B cell (primary cell): ENCODE data around the gene ANKDD1A. TPM values are rescaled to one million over a fixed set of nuclear protein-coding genes. Genes with fewer than 3 reads are reported as not detected.
A peak's percentile ranks its signal among the peaks of the same experiment; 100 is the strongest.

ENCODE experiments used
- ATAC-seq: fragments of 200-7000 bp; cut with Tn5 transposase; one replicate; pipeline ENCODE4 v1.10.0; 2021; ENCODE audit warnings: low read depth, mild to moderate bottlenecking, moderate number of reproducible peaks, moderate library complexity
- CTCF ChIA-PET: fragments of 350-600 bp; sonication (Branson Sonifier 250); formaldehyde crosslinking; loops from one replicate; lab custom pipeline; 2021; ENCODE audit warnings: antibody characterized with exemption, inconsistent platforms; lab: Charles Lee
- POLR2A ChIA-PET: fragments of 350-600 bp; sonication (Branson Sonifier 250); formaldehyde crosslinking; loops from one replicate; lab custom pipeline; 2021; ENCODE audit warnings: antibody characterized with exemption; lab: Charles Lee
- DNase-seq: peaks from one replicate; pipeline ENCODE4 v3.0.0; 2013
- H2AFZ ChIP-seq: 2 replicates; pipeline ENCODE4 v1.6.1; 2012; ENCODE audit warnings: mild to moderate bottlenecking, low read depth, low read length; ENCODE audit not compliant: insufficient read depth, poor library complexity, severe bottlenecking
- H3K27ac ChIP-seq, 2 donors: 1 replicate in 1 of 2; 2 replicates in 1 of 2; pipeline ENCODE4 v1.5.1; 2012 to 2013; ENCODE audit warnings: low read length in 2 of 2, mild to moderate bottlenecking in 2 of 2, moderate library complexity in 1 of 2
- H3K27me3 ChIP-seq, 4 experiments: fragments of 200-600 bp in 1 of 4; sonication (generic) in 1 of 4; replicated peaks in 1 of 4; 1 replicate in 2 of 4; 2 replicates in 2 of 4; pipeline versions ENCODE4 v1.6.1 to v1.7.0; 2013 to 2016; ENCODE audit warnings: low read length in 3 of 4, mild to moderate bottlenecking in 2 of 4, mixed read lengths in 1 of 4, moderate library complexity in 1 of 4; ENCODE audit not compliant: insufficient read depth in 4 of 4, control insufficient read depth in 3 of 4; ENCODE audit errors: control extremely low read depth in 1 of 4
- H3K36me3 ChIP-seq, 2 experiments: replicated peaks in 1 of 2; 1 replicate in 1 of 2; 2 replicates in 1 of 2; pipeline versions ENCODE4 v1.6.1 to v1.7.1; 2013; ENCODE audit warnings: low read length in 1 of 2; ENCODE audit not compliant: insufficient read depth in 2 of 2, control insufficient read depth in 1 of 2; ENCODE audit errors: control extremely low read depth in 1 of 2, extremely low read depth in 1 of 2
- H3K4me1 ChIP-seq, 2 donors: fragments of 200-600 bp in 1 of 2; sonication (generic) in 1 of 2; 1 replicate in 1 of 2; 2 replicates in 1 of 2; pipeline versions ENCODE4 v1.5.1 to v1.6.1; 2013 to 2017; ENCODE audit warnings: low read length in 2 of 2; ENCODE audit not compliant: control insufficient read depth in 2 of 2, insufficient read depth in 2 of 2
- H3K4me2 ChIP-seq: replicated peaks from 2 replicates; pipeline ENCODE3; 2012; ENCODE audit warnings: mild to moderate bottlenecking, low read depth, low read length; ENCODE audit not compliant: poor library complexity, severe bottlenecking
- H3K4me3 ChIP-seq, 5 experiments: fragments of 200-600 bp in 1 of 5; sonication (generic) in 1 of 5; 1 replicate in 3 of 5; 2 replicates in 2 of 5; pipeline versions ENCODE4 v1.5.1 to v1.7.0; 2011 to 2016; ENCODE audit warnings: low read length in 4 of 5, mild to moderate bottlenecking in 4 of 5, low read depth in 2 of 5, control low read depth in 1 of 5, moderate library complexity in 1 of 5; ENCODE audit not compliant: insufficient read depth in 1 of 5; ENCODE audit errors: control extremely low read depth in 1 of 5, extremely low read depth in 1 of 5
- H3K79me2 ChIP-seq: fragments of 200-600 bp; sonication (generic); one replicate; pipeline ENCODE4 v1.6.0; 2016; ENCODE audit warnings: low read length; ENCODE audit not compliant: control insufficient read depth, insufficient read depth
- H3K9ac ChIP-seq: fragments of 200-600 bp; sonication (generic); 2 replicates; pipeline ENCODE4 v1.6.1; 2017; ENCODE audit warnings: mild to moderate bottlenecking, low read length, moderate library complexity
- H3K9me3 ChIP-seq, 3 donors: one replicate each; pipeline versions ENCODE4 v1.6.1 to v1.7.1; 2013; ENCODE audit warnings: low read length in 2 of 3; ENCODE audit not compliant: control insufficient read depth in 2 of 3, insufficient read depth in 1 of 3; ENCODE audit errors: control extremely low read depth in 1 of 3
- H4K20me1 ChIP-seq: 2 replicates; pipeline ENCODE4 v1.6.0; 2012; ENCODE audit warnings: mild to moderate bottlenecking, low read length; ENCODE audit not compliant: insufficient read depth, control insufficient read depth, poor library complexity, severe bottlenecking
- H3K27ac Mint-ChIP-seq: one replicate; pipeline ENCODE4 v1.8.0; 2021; ENCODE audit warnings: mixed read lengths
- H3K27me3 Mint-ChIP-seq: one replicate; pipeline ENCODE4 v1.8.0; 2021; ENCODE audit warnings: mixed read lengths
- H3K4me1 Mint-ChIP-seq: one replicate; pipeline ENCODE4 v1.8.0; 2021; ENCODE audit warnings: mixed read lengths
- H3K4me3 Mint-ChIP-seq: one replicate; pipeline ENCODE4 v1.8.0; 2021; ENCODE audit warnings: mixed read lengths
- H3K9me3 Mint-ChIP-seq: one replicate; pipeline ENCODE4 v1.8.0; 2022; ENCODE audit warnings: mixed read lengths; ENCODE audit not compliant: insufficient read depth
- CTCF ChIP-seq: fragments of 200-600 bp; IDR thresholded peaks from one replicate; pipeline ENCODE4 v1.8.0; 2022; ENCODE audit warnings: antibody characterized with exemption, mild to moderate bottlenecking
- EZH2 ChIP-seq: IDR thresholded peaks from 2 replicates; pipeline ENCODE4 v1.6.1; 2012; ENCODE audit warnings: borderline replicate concordance, low read depth, mild to moderate bottlenecking, moderate library complexity, low read length; ENCODE audit not compliant: insufficient read depth, poor library complexity, severe bottlenecking
- WGBS: methylation state at CpG from one replicate; pipeline ENCODE4 v1.1.5; 2013; ENCODE audit warnings: missing lambda C conversion rate; ENCODE audit not compliant: insufficient coverage; 5-methylcytosine and 5-hydroxymethylcytosine counted together
- intact Hi-C: fragments of 100-400 bp; cut with micrococcal nuclease; formaldehyde crosslinking; loops from one replicate; pipeline ENCODE4 v1.10.0; 2022
- polyA plus RNA-seq: library from polyadenylated mRNA; depleted of rRNA; stranded (reverse); fragments of >200 nt; gene quantifications from 2 replicates; pipeline ENCODE4 v1.2.3, GENCODE V29; 2012
- total RNA-seq, 2 donors: library from RNA; stranded (reverse); fragments of 120-200 nt in 1 of 2; gene quantifications; 1 replicate in 1 of 2; 2 replicates in 1 of 2; pipeline versions ENCODE4 v1.2.3 to v1.2.4, GENCODE V29; 2013 to 2022

ANKDD1A gene
- total and polyA plus RNA-seq, 2 donors (not counting 1 experiment from before 2014, with no cell fraction given), result 2.6 to 2.7 TPM

- Histone ChIP-seq H3K4me3 (peak overlapping the region; percentile 11 to 71 (median 32)), H3K9me3 (no peaks in the 10 kb centered on the region), H3K79me2 (no peaks in the 10 kb centered on the region), H2AFZ (peak overlapping the region; percentile 71), H3K4me2 (peak overlapping the region; percentile 95), H3K9ac (peak overlapping the region; percentile 73), H3K4me1 (peaks cover 50 to 65% of the 10 kb centered on the region in 2 donors), H3K27me3 (no peaks in the 10 kb centered on the region), H3K27ac (peak overlapping the region; percentile 86 to 94), H3K36me3 (no peaks in the 10 kb centered on the region), H4K20me1 (no peaks in the 10 kb centered on the region)
- peak overlapping the region; percentile 90 for H3K4me3 Mint-ChIP-seq
- CTCF ChIA-PET, result interaction anchor here (0.7 to 7.1 kb wide), 21 partner anchors 11 to 402 kb away, joined by 3 to 81 read pairs (median 5); partner anchors contain the start of genes PIF1, PLEKHO2 and SPG21
- H3K27me3 Mint-ChIP-seq, result no peaks in the 10 kb centered on the region
- POLR2A ChIA-PET, result interaction anchor here (0.8 to 2.9 kb wide), 9 partner anchors 10 to 409 kb away, joined by 3 to 32 read pairs (median 13); partner anchors contain the start of genes PIF1, PLEKHO2 and RNU5B-1
- WGBS, result 14% methylated on average over 3 of the region's 6 CpGs
- H3K27ac Mint-ChIP-seq, result peak overlapping the region; percentile 99
- ATAC-seq (peak; percentile 18), DNase-seq (peak; percentile 81)
- H3K4me1 Mint-ChIP-seq, result peaks cover 68% of the 10 kb centered on the region
- TF ChIP-seq CTCF, result peak; percentile 45
- no peak for TF ChIP-seq EZH2
- no peaks in the 10 kb centered on the region for H3K9me3 Mint-ChIP-seq
- intact Hi-C loops, result loop anchor here (1.0 to 10.0 kb wide), 6 partner anchors 10 to 409 kb away; partner anchors contain the start of genes CLPX, PLEKHO2 and RNU5B-1
These were observed 16.2 kb upstream of the ANKDD1A start for GRCh38 chr15:64895285-64896065.
